Coronary artery (tissue), 2 donors: ENCODE data around the gene RBFOX2.

Source experiments
- DNase-seq: peaks from one replicate; pipeline ENCODE4 v3.0.0-alpha.2; 2017; ENCODE audit warnings: low spot score
- H3K27ac ChIP-seq, 2 donors: fragments of 200-600 bp; sonication (generic); one replicate each; pipeline ENCODE4 v1.5.1; 2016 to 2019
- H3K4me3 ChIP-seq: fragments of 200-600 bp; sonication (generic); 2 replicates; pipeline ENCODE4 v1.5.1; 2016; ENCODE audit warnings: mild to moderate bottlenecking, moderate library complexity
- TF ChIP-seq, protein P1 (sequence below): fragments of 200-600 bp; sonication (generic); IDR thresholded peaks from one replicate; pipeline ENCODE4 v1.5.1; 2019; ENCODE audit warnings: antibody characterized with exemption

RBFOX2 gene

DNA sequence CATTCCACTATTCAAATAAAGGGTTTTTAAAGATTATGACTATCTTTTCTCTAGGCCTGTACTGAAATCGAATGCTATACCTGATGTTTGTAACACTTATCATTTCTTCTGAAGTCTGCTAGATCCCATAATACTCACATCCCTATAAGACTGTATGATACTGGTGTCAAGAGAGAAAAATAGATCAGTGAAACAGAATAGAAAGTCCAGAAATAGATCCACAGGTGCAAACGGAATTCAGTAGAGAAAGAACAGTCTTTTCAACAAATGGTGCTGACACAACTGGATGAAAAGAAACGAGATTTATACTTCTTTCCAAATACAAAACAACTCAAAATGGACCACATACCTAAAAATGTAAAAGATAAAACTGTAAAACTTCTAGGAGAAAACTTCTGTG, 167.8 kb downstream of the RBFOX2 start:
- H3K27ac ChIP-seq = no peak overlapping the region
- TF ChIP-seq, protein P1, sequence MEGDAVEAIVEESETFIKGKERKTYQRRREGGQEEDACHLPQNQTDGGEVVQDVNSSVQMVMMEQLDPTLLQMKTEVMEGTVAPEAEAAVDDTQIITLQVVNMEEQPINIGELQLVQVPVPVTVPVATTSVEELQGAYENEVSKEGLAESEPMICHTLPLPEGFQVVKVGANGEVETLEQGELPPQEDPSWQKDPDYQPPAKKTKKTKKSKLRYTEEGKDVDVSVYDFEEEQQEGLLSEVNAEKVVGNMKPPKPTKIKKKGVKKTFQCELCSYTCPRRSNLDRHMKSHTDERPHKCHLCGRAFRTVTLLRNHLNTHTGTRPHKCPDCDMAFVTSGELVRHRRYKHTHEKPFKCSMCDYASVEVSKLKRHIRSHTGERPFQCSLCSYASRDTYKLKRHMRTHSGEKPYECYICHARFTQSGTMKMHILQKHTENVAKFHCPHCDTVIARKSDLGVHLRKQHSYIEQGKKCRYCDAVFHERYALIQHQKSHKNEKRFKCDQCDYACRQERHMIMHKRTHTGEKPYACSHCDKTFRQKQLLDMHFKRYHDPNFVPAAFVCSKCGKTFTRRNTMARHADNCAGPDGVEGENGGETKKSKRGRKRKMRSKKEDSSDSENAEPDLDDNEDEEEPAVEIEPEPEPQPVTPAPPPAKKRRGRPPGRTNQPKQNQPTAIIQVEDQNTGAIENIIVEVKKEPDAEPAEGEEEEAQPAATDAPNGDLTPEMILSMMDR = no peak
- H3K4me3 ChIP-seq = no peak overlapping the region
- no peak for DNase-seq

DNA sequence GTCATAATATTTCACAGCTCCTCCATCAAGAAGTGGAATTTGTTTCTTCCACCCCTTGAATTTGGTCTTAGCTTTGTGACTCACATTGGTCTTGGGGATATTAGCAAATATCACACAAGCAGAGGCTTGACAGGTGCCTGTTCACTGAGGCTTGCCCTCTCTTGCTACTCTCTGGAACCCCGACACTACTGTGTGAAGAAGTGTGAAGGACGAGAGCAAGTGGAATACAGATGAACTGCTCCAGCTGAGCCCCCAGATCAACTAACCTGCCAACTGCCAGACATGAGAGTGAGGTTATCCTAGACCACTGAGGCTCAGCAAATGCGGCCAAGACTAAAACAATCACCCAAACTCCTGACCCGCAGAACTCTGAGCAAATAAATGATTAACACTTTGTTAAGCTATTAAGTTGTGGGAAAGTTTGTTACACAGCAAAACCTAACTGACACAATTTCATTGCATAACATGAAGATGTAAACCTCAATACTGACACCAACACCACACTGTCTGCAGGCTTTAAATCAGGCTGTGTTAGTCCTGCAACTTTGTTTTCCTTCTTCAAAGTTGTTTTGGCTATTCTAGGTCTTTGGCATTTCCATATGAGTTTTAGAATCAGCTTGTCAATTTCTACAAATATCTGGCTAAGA, 168.4 kb downstream of the RBFOX2 start:
- no peak for DNase-seq
- no peak overlapping the region for H3K4me3 ChIP-seq
- TF ChIP-seq, protein P1 = no peak
- no peak overlapping the region for H3K27ac ChIP-seq

DNA sequence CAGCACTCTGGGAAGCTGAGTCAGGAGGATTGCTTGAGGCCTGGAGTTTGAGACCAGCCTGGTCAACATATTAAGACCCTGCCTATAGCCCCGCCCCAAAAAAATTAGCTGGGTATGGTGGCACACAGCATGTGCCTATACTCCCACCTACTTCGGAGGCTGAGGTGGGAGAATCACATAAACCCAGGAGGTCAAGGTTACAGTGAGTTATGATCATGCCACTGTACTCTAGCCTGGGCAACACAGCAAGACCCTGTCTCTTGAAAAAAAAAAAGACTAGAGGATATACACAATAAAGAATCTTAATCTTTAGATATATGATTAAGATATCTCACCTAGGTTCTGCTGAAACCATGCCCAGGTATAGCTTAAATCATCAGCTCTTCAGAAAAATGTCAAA, 174.3 kb downstream of the RBFOX2 start:
- no peak overlapping the region for H3K4me3 ChIP-seq
- no peak overlapping the region for H3K27ac ChIP-seq
- TF ChIP-seq, protein P1 = no peak
- DNase-seq = no peak

DNA sequence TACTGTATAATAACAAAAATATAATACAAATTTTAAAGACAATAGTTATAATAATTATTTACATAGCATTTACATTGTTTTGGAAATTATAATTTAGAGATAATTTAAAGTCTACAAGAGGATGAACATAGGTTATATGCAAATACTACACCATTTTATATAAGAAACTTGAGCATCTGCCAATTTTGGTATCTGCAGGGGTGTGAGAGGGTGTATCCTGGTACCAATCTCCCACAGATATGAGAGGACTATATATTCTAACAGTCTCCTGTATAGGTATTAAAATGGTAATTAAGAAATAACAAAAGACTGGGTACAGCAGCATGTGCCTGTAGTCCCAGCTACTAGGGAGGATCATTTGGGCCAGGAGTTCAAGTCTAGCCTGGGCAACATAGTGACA, 176.5 kb downstream of the RBFOX2 start:
- Histone ChIP-seq H3K4me3 (no peak overlapping the region), H3K27ac (no peak overlapping the region)
- TF ChIP-seq, protein P1 = no peak
- no peak for DNase-seq

DNA sequence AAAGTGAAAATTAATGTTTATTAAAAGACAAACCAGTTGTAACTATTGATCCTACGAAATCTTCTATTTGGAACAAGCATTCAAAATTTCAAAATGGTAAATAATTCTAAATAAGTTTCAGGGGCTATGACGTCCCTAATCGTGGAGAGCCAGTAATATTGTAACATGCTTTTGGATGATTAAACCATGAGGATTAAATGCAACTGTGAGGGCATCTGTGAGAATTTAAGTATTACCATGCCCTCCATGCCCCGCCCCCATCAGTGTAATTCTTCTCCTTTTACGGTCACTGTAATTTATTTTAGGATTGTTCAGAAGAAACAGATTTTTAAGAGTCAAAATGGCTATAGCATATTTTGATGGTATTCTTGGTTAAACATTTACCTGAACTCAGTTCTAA, 177.8 kb downstream of the RBFOX2 start:
- no peak for DNase-seq
- no peak overlapping the region for H3K4me3 ChIP-seq
- no peak overlapping the region for H3K27ac ChIP-seq
- TF ChIP-seq, protein P1 = no peak

DNA sequence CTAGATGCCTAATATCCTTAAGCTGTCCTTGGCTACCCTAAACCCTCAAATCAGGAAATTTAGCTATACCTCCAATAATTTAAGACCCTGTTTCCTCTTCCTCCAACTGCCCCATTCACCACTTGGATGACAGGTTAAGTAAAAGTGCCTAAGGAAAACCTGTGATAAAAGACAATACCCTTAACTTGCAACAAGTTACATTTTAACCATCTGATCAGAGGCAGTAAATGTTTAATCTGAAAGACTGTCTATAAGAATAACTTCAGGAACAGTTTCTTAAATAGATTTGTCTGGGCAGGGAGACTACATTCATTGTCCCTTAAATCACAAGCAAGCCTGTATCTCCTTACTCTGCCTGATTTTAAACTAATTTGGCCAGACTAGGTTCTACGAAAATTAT, 181.8 kb downstream of the RBFOX2 start:
- no peak for DNase-seq
- TF ChIP-seq, protein P1 = no peak
- no peak overlapping the region for H3K27ac ChIP-seq
- H3K4me3 ChIP-seq = no peak overlapping the region

DNA sequence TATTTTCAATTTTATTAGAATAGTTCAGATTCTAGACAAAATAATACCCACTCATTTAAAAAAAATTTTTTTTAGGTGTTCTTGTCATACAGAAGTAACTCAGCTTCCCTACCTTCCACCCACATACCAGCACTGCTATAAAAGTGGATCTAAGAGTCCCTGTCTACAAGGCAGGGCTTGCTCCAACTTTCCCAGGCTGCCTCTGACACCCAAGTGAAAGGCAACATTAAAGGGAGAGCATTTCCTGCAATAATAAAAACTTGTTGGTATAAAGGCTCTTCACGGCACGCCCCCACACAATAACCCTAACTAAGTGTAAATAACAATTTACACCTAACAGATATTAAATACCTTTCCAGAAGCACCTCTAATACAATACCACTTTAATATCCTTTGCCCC, 183.7 kb downstream of the RBFOX2 start:
- DNase-seq = no peak
- TF ChIP-seq, protein P1 = no peak
- H3K4me3 ChIP-seq = no peak overlapping the region
- H3K27ac ChIP-seq = no peak overlapping the region
